Lower leg skin (tissue), 4 donors: ENCODE results near the gene LINGO4. TPM values are rescaled to one million over a fixed set of nuclear protein-coding genes. Genes with fewer than 3 reads are reported as not detected.

ENCODE experiments used
- DNase-seq, 2 donors: peaks; one replicate each; pipeline ENCODE4 v3.0.0-alpha.2; 2019; ENCODE audit warnings: low spot score in 2 of 2
- H3K4me3 ChIP-seq: fragments of 200-600 bp; sonication (generic); 2 replicates; pipeline ENCODE4 v1.5.1; 2017; ENCODE audit warnings: mild to moderate bottlenecking, low read depth; ENCODE audit not compliant: poor library complexity, severe bottlenecking
- CTCF ChIP-seq, 3 donors: fragments of 450-650 bp; IDR thresholded peaks; one replicate each; pipeline ENCODE4 v1.5.1; 2016; ENCODE audit warnings: antibody characterized with exemption in 3 of 3, mild to moderate bottlenecking in 3 of 3, moderate library complexity in 2 of 3
- POLR2A ChIP-seq, 2 donors: fragments of 450-650 bp; IDR thresholded peaks; one replicate each; pipeline ENCODE4 v1.6.1; 2016 to 2017; ENCODE audit warnings: antibody characterized with exemption in 2 of 2, mild to moderate bottlenecking in 1 of 2, moderate library complexity in 1 of 2
- WGBS, 2 donors: methylation state at CpG; one replicate each; pipeline ENCODE4 v1.1.5; 2018; 5-methylcytosine and 5-hydroxymethylcytosine counted together
- intact Hi-C: fragments of 100-400 bp; cut with DNase I; formaldehyde crosslinking; loops from one replicate; pipeline ENCODE4 v1.15.0; 2023; ENCODE audit warnings: low total_unique reads
- total RNA-seq, 4 donors: library from RNA; depleted of rRNA; stranded (reverse); fragments of >200 nt; gene quantifications; one replicate each; pipeline ENCODE4 v1.1.0, GENCODE V29; 2016

The LINGO4 gene
- total RNA-seq, 4 donors from 2014 or later: 0.17 to 0.36 (median 0.34) TPM; not detected in 1

GRCh38 chr1:151801310-151801820, 3.9 kb downstream of the LINGO4 start:
- no peak for DNase-seq
- no peak overlapping the region for H3K4me3 ChIP-seq
- TF ChIP-seq CTCF (IDR thresholded peaks at IDR 0.05): no peak
- TF ChIP-seq POLR2A (IDR thresholded peaks at IDR 0.05): no peak
- intact Hi-C loops: no loop called here
- WGBS, 2 donors: 86 to 87% methylated on average over 10 to 12 of the region's 12 CpGs

GRCh38 chr1:151800830-151801229, 4.4 kb downstream of the LINGO4 start:
- no peak for DNase-seq
- no peak for TF ChIP-seq CTCF (IDR thresholded peaks at IDR 0.05)
- no peak for TF ChIP-seq POLR2A (IDR thresholded peaks at IDR 0.05)
- no peak overlapping the region for H3K4me3 ChIP-seq
- WGBS, 2 donors: 64 to 67% methylated on average over 8 of the region's 8 CpGs
- intact Hi-C loops: no loop called here

DNA sequence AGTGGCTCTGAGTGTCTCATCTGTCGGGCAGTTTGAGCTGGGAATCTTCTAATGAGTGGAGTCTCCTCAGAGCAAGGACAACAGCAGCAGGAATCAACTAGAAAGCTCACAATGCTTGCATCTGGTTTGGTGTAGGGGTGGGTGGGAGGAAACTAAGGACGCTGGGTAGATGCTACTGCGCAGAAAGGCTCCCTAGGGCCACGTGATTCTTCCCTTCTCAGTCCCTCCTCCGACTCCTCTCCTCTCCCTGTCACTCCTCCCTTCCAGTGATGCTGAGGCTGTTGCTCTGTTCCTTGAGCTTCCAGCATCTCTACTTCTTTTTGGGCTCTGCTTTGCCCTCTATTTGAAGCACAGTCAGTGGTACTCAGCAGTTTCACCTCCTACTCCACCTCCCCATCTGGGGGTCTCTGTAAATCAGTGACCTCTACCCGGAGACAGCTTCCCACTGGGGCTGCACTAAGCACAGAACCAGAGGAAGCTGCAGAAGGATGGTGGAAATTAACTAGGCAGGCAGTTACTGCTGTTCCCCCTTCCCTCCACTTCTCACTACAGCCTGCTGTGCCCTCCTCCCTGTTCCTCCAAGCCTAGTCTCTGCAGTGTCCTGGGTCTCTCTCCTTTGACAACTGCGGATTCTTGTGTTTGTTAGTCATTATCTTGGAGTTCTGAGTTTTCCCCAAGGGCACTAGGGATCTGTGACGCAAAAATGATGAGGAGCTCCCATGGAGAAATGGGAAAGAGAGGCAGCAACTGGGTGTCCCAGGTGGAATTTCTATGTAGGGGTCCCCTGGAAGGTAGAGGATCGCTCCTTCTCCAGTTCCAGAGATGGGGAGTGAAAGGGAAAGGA, 5.8 kb downstream of the LINGO4 start:
- no peak overlapping the region for H3K4me3 ChIP-seq
- no peak for TF ChIP-seq POLR2A (IDR thresholded peaks at IDR 0.05)
- no peak for TF ChIP-seq CTCF (IDR thresholded peaks at IDR 0.05)
- 37 to 51% methylated on average over 9 of the region's 9 CpGs for WGBS, 2 donors
- no peak for DNase-seq
- intact Hi-C loops: no loop called here

- DNase-seq: no peak
- 90% methylated on average over 5 of the region's 5 CpGs for WGBS, 2 donors
- no peak for TF ChIP-seq POLR2A (IDR thresholded peaks at IDR 0.05)
- TF ChIP-seq CTCF (IDR thresholded peaks at IDR 0.05): no peak
- intact Hi-C loops: no loop called here
- H3K4me3 ChIP-seq: no peak overlapping the region
Observed at GRCh38 chr1:151798571-151798970, 6.6 kb downstream of the LINGO4 start.

GRCh38 chr1:151790940-151791651, 14.1 kb downstream of the LINGO4 start:
- TF ChIP-seq CTCF (IDR thresholded peaks at IDR 0.05) (no peak), POLR2A (IDR thresholded peaks at IDR 0.05) (no peak)
- intact Hi-C loops: no loop called here
- 1 to 2% methylated on average over 52 of the region's 52 CpGs for WGBS, 2 donors
- DNase-seq: no peak
- peak overlapping the region; percentile 48 for H3K4me3 ChIP-seq
